T-helper 1 cell (primary cell): ENCODE measurements around the gene ZNF224.

ENCODE experiments used
- DNase-seq, 5 donors: peaks; one replicate each; pipeline ENCODE4 v3.0.0-alpha.2; 2012 to 2020

The ZNF224 gene

DNA sequence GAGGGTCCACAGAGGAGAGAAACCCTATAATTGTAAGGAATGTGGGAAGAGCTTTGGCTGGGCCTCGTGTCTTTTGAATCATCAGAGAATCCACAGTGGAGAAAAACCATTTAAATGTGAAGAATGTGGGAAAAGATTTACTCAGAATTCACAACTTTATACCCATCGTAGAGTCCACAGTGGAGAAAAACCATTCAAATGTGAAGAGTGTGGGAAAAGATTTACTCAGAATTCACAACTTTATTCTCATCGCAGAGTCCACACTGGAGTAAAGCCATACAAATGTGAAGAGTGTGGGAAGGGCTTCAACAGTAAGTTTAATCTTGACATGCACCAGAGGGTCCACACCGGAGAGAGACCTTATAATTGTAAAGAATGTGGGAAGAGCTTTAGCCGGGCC, 37.8 kb downstream of the ZNF224 start:
- DNase-seq: no peak

DNA sequence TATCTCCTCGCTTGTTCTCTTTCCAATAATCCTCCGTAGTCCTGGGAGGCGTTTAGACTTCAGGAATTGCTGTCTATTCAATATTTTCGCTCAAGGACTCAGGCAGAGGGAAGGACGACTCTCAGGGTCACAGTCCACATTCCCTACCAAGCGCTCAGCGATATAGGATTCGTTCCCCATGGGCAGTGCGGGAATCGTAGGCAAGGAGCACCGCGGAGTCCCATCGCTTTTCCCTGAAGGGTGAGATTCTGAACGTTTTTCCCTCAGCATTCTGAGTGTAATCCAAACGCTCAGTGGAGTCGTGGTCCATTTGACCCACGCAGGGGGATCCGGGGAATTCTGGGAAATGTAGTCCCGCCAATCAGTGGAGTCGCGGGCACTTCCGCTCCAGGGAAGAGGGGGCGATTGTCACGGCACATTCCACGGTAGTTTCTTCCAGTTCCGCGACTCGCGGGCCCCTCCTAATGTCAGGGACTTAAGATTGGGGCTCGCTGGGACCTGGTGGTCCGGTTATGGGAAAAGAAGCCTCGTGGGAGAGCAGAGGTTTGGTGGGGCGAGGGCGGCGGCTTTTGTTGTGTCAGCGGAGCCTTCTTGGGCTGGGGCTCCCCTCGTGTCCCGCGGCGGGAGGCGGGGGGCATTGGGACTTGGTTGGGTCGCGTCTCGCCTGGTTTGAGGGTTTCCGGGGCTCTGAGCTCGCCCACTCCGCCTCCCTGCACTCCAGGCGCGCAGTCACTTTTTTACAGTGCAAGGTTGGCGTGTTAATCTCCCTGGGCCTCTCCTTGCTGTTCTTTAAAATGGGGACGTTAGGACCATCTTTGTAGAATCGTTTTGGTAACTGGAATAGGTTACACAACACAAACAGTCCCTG, 47.3 kb downstream of the ZNF224 start, which contains the start of gene ZNF234:
Gene ZNF234 (plus strand): TSS at position 364 of the 868 bp plus-strand sequence. CDS start 3,079 bp downstream, outside the sequence.
- peak; percentile 32 to 73 (median 53) for DNase-seq

DNA sequence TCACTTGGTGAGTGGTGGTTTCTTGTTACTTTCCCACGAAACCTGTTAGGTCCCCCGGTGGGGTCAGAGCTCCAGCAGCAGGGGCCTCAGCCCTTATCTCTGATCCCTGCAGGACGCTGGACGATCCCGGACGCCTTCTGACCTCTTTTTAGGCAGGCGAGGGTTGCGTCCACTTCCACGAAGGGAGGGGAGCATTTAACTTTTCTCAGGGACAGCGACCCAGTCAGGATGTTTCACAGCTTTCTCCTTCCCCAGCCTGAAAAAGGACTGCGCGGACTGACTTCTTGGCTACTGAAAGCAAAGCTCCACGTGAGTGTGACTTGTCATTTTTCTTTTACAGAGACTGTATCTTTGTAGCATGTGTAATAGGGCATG, 47.9 kb downstream of the ZNF224 start:
- no peak for DNase-seq

DNA sequence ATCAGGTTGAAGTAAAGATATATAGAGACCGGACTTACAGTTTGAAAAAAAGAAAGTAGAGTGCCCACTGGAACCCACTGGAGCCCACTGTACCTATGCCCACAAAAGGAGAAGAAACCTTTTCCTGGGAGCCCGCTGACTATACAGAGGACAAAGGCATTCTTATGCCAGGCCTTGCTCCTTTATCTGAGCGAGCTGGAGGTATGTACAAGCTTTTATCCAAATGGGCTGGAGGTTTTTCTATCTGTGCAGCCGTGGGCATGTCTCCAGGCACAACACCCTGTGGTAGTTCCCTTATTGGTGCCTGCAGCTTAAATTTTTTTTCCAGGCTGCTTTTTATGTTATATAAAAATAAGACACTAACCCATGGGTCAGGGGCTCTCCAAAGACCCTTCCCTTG, 55.6 kb downstream of the ZNF224 start:
- DNase-seq: no peak

DNA sequence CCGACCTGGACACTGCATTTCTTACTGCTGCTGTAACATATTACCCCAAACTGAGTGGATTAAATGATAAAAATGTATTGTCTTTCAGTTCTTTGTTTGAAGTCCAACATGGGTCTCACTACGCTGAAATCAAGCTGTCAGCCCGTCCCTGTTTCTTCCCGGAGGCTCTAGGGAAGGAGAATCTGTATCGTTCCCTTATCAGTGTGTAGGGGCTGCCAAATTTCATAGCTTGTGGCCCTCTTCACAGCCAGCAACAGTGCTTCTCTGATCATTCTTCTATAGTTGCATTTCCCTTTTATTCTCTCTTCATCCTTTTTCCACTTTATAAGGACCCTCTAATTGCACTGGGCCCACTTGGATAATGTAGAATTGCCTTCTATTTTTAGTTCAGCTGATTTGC, 57.3 kb downstream of the ZNF224 start:
- no peak for DNase-seq

DNA sequence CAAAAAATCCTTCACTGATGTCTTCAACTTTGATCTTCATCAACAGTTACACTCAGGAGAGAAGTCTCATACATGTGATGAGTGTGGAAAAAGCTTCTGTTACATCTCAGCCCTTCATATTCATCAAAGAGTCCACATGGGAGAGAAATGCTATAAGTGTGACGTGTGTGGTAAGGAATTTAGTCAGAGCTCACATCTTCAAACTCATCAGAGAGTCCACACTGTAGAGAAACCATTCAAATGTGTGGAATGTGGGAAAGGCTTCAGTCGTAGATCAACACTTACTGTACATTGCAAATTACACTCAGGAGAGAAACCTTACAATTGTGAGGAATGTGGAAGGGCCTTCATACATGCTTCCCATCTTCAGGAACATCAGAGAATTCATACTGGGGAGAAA, 62.3 kb downstream of the ZNF224 start:
- no peak for DNase-seq
